ENCODE measurements around the gene INHBB.
"Not testable (repeated sequence)": the region's sequence is repeated elsewhere in the genome, so short reads cannot be mapped to it uniquely, and the experiment has no call there.

The INHBB gene

DNA sequence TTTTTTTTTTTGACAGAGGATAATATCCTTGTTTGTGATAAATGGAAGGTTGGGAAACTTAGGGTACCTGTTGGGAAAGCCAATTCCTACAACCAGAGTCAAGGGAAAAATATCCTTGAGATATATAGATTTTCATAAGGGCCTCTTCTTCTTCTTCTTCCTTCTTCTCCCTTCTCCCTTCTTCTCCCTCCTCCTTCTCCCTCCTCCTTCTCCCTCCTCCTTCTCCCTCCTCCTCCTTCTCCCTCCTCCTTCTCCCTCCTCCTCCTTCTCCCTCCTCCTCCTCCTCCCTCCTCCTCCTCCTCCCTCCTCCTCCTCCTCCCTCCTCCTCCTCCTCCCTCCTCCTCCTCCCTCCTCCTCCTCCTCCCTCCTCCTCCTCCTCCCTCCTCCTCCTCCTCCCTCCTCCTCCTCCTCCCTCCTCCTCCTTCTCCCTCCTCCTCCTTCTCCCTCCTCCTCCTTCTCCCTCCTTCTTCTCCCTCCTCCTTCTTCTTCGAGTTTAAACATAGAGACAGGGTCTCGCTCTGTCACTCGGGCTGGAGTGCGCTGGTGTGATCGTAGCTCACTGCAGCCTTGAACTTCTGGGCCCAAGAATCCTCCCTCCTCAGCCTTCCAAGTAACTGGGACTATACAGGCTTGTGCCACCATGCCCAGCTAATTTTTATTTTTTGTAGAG, 24.9 kb upstream of the INHBB start:
- ATAC-seq (ENCODE audit: low read depth); H3K4me1 Mint-ChIP-seq; H3K27ac Mint-ChIP-seq; H3K9me3 Mint-ChIP-seq; H3K36me3 Mint-ChIP-seq; H3K4me3 Mint-ChIP-seq; DNase-seq (ENCODE audit: low spot score in 2 of 2); H3K27me3 Mint-ChIP-seq: not testable (repeated sequence)

DNA sequence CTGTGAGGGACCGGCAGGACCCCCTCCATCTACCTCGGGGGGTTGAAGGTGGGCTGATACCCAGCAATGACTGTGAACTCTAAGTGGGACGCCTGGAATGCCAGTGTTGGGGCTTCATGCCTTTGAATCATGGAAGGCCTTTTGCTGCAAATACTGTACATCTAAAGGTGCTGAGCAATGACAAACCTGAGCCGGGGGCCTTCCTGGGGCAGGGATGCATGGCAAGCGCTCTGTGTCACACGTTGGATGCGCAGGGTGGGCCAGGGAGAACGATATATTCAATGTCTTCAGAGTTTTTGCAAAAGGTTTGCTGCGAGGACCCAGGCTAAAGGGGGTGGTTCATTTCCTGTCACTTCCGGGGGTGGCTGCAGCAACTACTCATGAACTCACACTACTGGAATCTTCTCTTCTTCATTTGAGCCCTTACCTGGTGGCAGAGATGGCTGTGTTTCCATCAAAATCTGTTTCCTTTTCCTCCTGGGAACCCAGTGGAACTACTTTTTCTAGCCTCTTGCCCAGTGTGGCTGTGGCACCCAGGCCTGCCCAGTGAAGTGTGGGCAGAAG, 24.1 kb upstream of the INHBB start:
- H3K27ac Mint-ChIP-seq: no peak overlapping the region
- H3K36me3 Mint-ChIP-seq: no peaks in the 10 kb centered on the region
- peaks cover 4% of the 10 kb centered on the region for H3K27me3 Mint-ChIP-seq
- no peak for DNase-seq (ENCODE audit: low spot score in 2 of 2)
- no peak overlapping the region for H3K4me3 Mint-ChIP-seq
- H3K9me3 Mint-ChIP-seq: no peaks in the 10 kb centered on the region
- ATAC-seq (ENCODE audit: low read depth): no peak
- peaks cover 3% of the 10 kb centered on the region for H3K4me1 Mint-ChIP-seq

DNA sequence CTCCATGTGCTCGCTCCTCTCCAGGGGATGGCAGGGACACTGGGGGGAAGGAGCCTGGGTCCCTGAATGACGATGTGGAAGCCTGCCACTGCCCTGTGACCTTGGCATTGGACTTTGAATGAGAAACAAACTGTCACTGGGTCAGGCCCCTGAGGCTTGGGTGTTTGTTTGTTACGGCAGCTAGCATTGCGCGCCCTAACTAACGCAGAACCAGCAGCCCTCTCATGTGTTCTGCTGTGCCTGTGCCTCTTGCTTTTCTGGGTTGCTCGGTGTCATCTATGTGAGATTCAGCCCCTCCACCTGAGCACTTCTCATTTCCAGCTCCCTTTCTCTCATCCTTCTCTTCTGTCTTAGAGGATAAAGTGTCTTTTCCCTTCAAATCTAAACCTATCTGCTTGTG, 23.6 kb upstream of the INHBB start:
- ATAC-seq (ENCODE audit: low read depth): no peak
- H3K4me1 Mint-ChIP-seq: peaks cover 7% of the 10 kb centered on the region
- H3K4me3 Mint-ChIP-seq: no peak overlapping the region
- no peaks in the 10 kb centered on the region for H3K36me3 Mint-ChIP-seq
- H3K9me3 Mint-ChIP-seq: no peaks in the 10 kb centered on the region
- no peak for DNase-seq (ENCODE audit: low spot score in 2 of 2)
- no peak overlapping the region for H3K27ac Mint-ChIP-seq
- peaks cover 7% of the 10 kb centered on the region for H3K27me3 Mint-ChIP-seq

DNA sequence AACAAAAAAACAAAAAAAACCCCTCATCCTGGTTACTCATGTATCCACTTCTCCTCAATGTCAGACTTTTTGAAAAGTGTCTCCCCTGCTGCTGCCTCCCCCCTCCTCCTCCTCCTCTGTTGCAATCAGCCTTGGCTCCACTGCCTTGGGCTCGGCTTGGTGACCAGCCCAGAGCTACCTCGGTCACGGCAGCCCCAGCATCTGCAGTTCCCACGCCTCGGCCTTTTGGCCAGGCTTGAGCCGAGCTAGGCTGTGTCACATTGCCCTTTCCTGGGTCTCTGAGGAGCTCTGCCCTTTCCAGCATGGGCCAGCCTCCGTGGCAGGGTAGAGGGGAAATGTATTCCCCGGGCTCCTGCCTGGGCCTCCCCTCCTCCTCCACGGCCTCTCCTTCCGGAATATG, 22.7 kb upstream of the INHBB start:
- Mint-ChIP-seq H3K36me3 (no peaks in the 10 kb centered on the region), H3K9me3 (no peaks in the 10 kb centered on the region), H3K4me1 (peaks cover 6% of the 10 kb centered on the region), H3K27me3 (peaks cover 11% of the 10 kb centered on the region), H3K4me3 (no peak overlapping the region), H3K27ac (no peak overlapping the region)
- DNase-seq (ENCODE audit: low spot score in 2 of 2) (no peak), ATAC-seq (ENCODE audit: low read depth) (no peak)

DNA sequence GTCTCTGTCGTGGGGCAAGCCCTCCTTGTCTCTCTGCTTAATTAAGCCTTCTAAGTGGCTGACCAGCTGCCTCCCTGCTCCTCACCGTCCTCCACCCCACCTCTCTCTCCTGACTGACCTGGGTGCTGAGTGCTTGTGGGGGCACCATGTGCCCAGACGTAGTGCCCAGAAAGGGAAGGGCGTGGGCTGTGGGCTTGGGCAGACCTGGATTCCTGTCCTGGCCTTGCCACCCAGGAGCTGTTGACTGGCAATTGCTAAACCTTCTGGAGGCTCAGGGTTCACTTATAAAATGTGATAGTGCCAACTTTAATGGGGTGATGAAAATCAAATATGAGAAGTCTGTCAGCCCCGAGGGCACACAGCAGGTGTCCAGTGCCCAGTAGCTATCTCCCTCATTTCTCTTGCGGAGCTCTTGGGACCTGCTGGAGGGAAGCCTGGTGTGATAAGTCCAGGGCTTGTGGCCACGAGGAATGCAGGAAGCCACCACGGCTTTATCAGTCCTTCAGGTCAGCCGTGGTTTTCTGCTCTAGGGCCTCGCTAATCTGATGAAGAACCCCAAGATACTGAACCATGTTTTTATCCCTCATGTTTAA, 22.0 kb upstream of the INHBB start:
- Mint-ChIP-seq H3K27me3 (peaks cover 14% of the 10 kb centered on the region), H3K27ac (no peak overlapping the region)
- ATAC-seq (ENCODE audit: low read depth): no peak

DNA sequence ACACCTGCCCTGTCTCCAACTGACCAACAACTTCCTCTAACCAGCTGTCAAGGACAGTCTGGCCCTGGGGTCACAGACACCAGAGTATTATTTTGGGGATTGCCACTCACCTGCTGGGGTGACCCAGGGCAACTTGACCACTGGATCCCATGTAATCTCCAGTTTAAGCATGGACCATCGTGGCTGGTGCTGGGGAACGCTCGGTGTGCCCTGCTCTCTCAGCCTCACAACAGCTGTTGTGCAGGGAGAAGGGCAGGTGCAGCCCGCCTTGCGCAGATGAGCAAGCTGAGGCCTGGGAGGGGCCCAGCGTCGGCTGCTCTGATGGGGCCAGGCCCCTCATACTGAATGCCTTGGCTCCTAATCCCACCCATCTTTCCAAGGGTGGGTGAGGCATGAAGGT, 21.0 kb upstream of the INHBB start:
- no peaks in the 10 kb centered on the region for H3K9me3 Mint-ChIP-seq
- peaks cover 5% of the 10 kb centered on the region for H3K4me1 Mint-ChIP-seq
- H3K4me3 Mint-ChIP-seq: no peak overlapping the region
- ATAC-seq (ENCODE audit: low read depth): no peak
- H3K27ac Mint-ChIP-seq: no peak overlapping the region
- DNase-seq (ENCODE audit: low spot score in 2 of 2): no peak
- H3K36me3 Mint-ChIP-seq: no peaks in the 10 kb centered on the region
- H3K27me3 Mint-ChIP-seq: peaks cover 14% of the 10 kb centered on the region

More for the DNA sequence above, 22.0 kb upstream of the INHBB start:
- H3K9me3 Mint-ChIP-seq: no peaks in the 10 kb centered on the region
- H3K4me3 Mint-ChIP-seq: no peak overlapping the region
- peaks cover 5% of the 10 kb centered on the region for H3K4me1 Mint-ChIP-seq
- no peak for DNase-seq (ENCODE audit: low spot score in 2 of 2)
- no peaks in the 10 kb centered on the region for H3K36me3 Mint-ChIP-seq

DNA sequence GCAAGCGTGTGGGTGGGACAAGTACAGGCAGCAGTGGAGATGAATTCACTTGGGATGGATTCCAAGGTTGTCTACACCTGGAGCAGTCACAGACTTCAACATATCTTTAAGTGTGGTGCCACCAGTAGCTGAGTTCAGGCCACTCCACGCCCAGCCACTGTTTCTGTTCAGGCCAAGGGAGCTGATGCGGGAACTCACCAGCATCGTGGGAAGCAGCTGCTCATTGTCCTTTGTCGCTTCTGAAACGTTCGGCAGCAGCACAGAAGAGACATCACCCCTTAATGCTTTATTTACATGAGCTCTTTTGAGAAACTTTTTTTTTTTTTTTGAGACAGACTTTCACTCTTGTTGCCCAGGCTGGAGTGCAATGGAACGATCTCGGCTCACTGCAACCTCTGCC, 19.9 kb upstream of the INHBB start:
- no peaks in the 10 kb centered on the region for H3K36me3 Mint-ChIP-seq
- no peak for ATAC-seq (ENCODE audit: low read depth)
- no peaks in the 10 kb centered on the region for H3K9me3 Mint-ChIP-seq
- peaks cover 5% of the 10 kb centered on the region for H3K4me1 Mint-ChIP-seq
- peaks cover 17% of the 10 kb centered on the region for H3K27me3 Mint-ChIP-seq
- DNase-seq (ENCODE audit: low spot score in 2 of 2): no peak
- no peak overlapping the region for H3K27ac Mint-ChIP-seq
- H3K4me3 Mint-ChIP-seq: no peak overlapping the region

DNA sequence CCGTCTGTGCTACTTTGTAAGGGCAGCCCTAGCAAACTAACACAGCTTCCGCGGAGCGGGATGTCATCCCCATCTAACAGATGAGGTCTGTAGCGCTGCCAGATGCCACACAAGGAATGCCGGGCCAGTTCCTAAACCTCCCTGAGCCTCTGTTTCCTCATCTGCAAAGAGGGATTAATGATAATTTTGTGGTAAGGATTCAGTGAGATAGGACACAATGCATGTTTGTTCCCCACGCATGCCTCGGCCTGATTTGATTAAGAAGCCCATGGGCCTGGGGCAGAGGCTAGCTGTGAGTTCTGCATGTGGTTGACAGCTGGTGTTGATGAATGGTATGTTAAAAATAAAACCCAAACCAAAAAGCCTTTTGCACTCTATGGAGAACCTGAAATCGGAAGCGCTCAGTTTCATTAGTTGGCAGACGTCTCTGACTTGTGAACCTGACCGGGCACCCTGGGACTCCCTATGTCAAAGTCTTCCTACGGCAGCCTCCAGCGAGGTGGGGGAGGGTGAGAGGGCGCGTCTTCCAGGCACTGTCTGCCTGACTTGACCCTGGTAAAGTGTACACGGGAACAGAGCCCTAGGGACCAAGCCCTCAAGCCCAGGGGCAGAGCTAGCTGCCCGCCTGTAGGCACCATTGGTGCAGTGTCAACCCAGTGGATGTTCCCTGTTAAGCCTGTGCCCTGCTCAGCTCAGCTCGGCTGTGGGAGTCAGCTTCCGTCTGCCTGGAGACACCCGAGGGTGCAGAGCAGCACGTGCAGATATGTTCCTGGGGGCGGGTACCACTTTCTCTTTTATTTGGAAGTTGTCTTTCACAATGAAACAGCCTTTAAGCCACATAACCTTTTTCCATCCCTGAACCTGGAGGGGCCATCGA, 14.8 kb upstream of the INHBB start:
- Mint-ChIP-seq H3K4me1 (peaks cover 5% of the 10 kb centered on the region), H3K4me3 (no peak overlapping the region), H3K27me3 (peaks cover 32% of the 10 kb centered on the region), H3K27ac (no peak overlapping the region), H3K36me3 (peaks cover 4% of the 10 kb centered on the region), H3K9me3 (peaks cover 3% of the 10 kb centered on the region)
- ATAC-seq (ENCODE audit: low read depth) (no peak), DNase-seq (ENCODE audit: low spot score in 2 of 2) (no peak)

DNA sequence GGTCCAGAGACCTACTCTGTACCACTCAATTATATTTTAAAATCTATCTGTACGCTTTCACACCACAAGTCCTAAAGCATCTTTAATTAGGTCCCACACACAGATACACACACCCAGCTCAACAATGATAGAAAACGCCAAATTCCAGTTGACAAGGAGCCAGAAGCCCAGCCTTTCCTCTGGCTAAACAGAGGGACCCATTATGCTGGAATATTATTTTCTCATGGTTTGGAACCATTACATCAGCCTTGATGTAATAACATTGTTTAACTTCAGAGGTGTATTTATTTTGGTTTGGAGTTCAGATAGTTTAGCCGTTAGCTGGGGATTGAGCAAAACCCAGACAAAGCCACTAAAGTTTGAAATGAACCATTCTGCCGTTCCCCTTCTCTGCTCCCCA, 14.0 kb upstream of the INHBB start:
- H3K9me3 Mint-ChIP-seq: peaks cover 3% of the 10 kb centered on the region

DNA sequence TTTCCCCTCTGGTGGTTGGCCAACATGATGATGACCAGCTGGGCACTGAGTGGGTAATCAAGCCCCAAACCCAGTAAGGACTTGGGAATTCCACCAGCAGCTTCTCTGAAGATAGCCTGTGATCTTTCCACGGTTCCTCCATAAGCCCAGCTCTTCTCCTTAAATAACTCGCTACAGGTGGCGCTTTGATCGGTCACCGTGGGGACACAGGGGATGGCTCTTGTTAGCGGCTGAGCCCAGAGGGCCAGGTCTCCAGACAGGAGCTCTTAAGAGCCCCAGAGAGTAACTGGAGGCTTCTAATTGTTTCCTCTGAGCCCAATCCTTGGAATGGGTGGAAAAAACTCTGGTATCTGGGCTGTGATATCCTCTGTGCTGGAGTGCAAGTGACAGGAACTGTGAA, 13.6 kb upstream of the INHBB start:
- Mint-ChIP-seq H3K27ac (no peak overlapping the region), H3K4me3 (no peak overlapping the region), H3K9me3 (peaks cover 3% of the 10 kb centered on the region), H3K4me1 (no peaks in the 10 kb centered on the region), H3K27me3 (peaks cover 35% of the 10 kb centered on the region), H3K36me3 (peaks cover 4% of the 10 kb centered on the region)
- ATAC-seq (ENCODE audit: low read depth) (no peak), DNase-seq (ENCODE audit: low spot score in 2 of 2) (no peak)

More for the DNA sequence above, 14.0 kb upstream of the INHBB start:
- H3K36me3 Mint-ChIP-seq: peaks cover 4% of the 10 kb centered on the region
- no peak overlapping the region for H3K27ac Mint-ChIP-seq
- H3K4me3 Mint-ChIP-seq: no peak overlapping the region
- ATAC-seq (ENCODE audit: low read depth): no peak
- peaks cover 3% of the 10 kb centered on the region for H3K4me1 Mint-ChIP-seq
- DNase-seq (ENCODE audit: low spot score in 2 of 2): no peak
- H3K27me3 Mint-ChIP-seq: peaks cover 35% of the 10 kb centered on the region

DNA sequence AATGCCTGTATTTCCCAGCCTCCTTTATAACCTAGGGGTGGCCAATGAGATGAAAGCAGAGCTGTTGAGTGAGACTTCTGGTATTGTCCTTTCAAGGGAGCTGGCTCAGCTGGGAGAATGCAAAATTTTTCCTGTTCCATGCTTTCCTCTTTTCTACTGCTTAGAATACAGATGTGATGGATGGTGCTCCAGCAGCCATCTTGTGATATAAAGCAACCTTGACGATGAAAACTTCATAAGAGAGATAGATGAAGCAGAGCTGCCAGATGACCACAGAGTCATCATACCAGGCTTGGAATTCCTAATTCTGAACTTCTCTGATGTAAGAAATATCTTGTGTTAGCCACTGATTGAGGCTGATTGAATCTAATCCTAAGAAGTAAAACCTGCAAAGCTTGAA, 11.9 kb upstream of the INHBB start:
- Mint-ChIP-seq H3K27me3 (peaks cover 32% of the 10 kb centered on the region), H3K9me3 (peaks cover 3% of the 10 kb centered on the region), H3K4me3 (no peak overlapping the region), H3K27ac (no peak overlapping the region), H3K36me3 (peaks cover 4% of the 10 kb centered on the region), H3K4me1 (no peaks in the 10 kb centered on the region)
- ATAC-seq (ENCODE audit: low read depth) (no peak), DNase-seq (ENCODE audit: low spot score in 2 of 2) (no peak)

DNA sequence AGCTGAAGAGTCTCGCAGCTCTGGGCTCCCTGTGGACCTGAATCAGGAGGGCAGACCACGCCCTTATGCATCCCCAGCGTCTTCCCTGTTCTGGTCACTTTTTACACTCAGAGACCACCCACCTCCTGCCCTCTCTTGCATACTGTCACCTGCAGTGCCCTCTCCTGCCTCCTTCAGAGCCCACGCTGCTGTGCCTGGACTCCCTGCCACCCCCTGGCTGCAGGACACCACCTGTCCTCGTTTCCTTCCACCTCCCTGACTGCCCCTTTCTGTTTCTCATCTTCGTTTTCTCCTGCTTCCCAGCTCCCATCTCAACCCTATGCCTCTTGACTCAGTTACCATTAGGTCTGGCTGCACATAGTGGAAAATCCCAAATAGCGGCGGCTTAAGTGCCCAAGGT, 9.2 kb upstream of the INHBB start:
- Mint-ChIP-seq H3K9me3 (peaks cover 3% of the 10 kb centered on the region), H3K27ac (no peak overlapping the region), H3K27me3 (peaks cover 33% of the 10 kb centered on the region)

DNA sequence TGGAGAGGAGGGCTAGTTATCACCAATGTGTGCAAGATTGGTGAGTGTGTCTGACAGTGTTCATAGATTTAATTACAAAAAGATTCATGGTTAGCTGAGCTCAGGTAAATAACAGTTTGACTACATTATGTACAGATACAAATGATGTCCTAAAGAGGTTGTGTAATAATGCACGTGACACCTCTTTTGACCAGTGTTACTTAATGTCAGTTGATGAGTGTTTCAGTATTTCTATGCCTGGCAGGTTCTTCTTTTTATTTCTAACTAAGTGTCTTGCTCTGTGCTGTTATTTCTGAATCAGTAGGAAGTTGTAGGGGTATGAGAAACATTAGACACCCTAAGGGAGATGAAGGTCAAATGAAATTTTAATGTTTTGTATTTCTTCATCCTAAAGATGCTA, 7.9 kb upstream of the INHBB start:
- H3K4me3 Mint-ChIP-seq: no peak overlapping the region
- no peak overlapping the region for H3K27ac Mint-ChIP-seq
- DNase-seq (ENCODE audit: low spot score in 2 of 2): no peak
- H3K27me3 Mint-ChIP-seq: peaks cover 38% of the 10 kb centered on the region
- H3K9me3 Mint-ChIP-seq: peaks cover 3% of the 10 kb centered on the region
- ATAC-seq (ENCODE audit: low read depth): no peak
- peaks cover 4% of the 10 kb centered on the region for H3K36me3 Mint-ChIP-seq
- peaks cover 2% of the 10 kb centered on the region for H3K4me1 Mint-ChIP-seq

More for the DNA sequence above, 9.2 kb upstream of the INHBB start:
- no peak overlapping the region for H3K4me3 Mint-ChIP-seq
- no peaks in the 10 kb centered on the region for H3K4me1 Mint-ChIP-seq
- DNase-seq (ENCODE audit: low spot score in 2 of 2) (no peak), ATAC-seq (ENCODE audit: low read depth) (no peak)
- H3K36me3 Mint-ChIP-seq: peaks cover 4% of the 10 kb centered on the region

DNA sequence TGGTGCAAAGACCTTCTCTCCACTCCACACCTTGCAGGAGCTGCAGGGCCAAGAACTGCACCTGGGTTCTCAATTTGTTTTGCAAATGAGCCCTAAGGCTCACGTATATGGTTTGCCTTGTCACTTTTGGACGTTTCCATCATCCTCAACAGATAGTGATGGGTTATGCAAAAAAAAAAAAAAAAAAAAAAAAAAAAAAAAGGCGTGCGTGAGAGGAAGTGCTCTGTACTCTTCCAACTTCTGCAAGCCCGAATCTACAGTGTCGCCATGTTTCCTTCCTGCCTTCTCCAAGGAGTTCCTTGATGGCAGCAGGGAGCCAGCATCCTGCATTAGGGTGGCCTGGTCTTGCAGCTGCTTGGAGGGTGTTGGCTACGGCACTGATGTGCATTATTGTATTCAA, 4.0 kb upstream of the INHBB start:
- no peak overlapping the region for H3K27ac Mint-ChIP-seq
- peaks cover 21% of the 10 kb centered on the region for H3K27me3 Mint-ChIP-seq
- DNase-seq (ENCODE audit: low spot score in 2 of 2) (no peak), ATAC-seq (ENCODE audit: low read depth) (no peak)
- H3K9me3 Mint-ChIP-seq: no peaks in the 10 kb centered on the region
- no peak overlapping the region for H3K4me3 Mint-ChIP-seq
- H3K36me3 Mint-ChIP-seq: no peaks in the 10 kb centered on the region
- H3K4me1 Mint-ChIP-seq: peaks cover 9% of the 10 kb centered on the region

Data from memory B cell (primary cell).